HG02840 (cell line): ENCODE measurements around the gene USP12.
"Not testable (repeated sequence)": the region's sequence is repeated elsewhere in the genome, so short reads cannot be mapped to it uniquely, and the experiment has no call there.

Experiments used
- ATAC-seq: cut with Tn5 transposase; IDR thresholded peaks from one replicate; pipeline ENCODE4 v1.9.1; 2021; ENCODE audit warnings: mild to moderate bottlenecking, moderate library complexity, moderate number of reproducible peaks; ENCODE audit not compliant: unreplicated experiment, low FRiP score

USP12 gene

GRCh38 chr13:27159806-27160563 lies 11.6 kb downstream of the USP12 start:
- ATAC-seq = no peak

GRCh38 chr13:27158335-27158734 lies 13.3 kb downstream of the USP12 start:
- no peak for ATAC-seq

GRCh38 chr13:27151798-27152599 lies 19.6 kb downstream of the USP12 start:
- no peak for ATAC-seq

- ATAC-seq = no peak
These were observed 21.9 kb downstream of the USP12 start for GRCh38 chr13:27149702-27150101.

GRCh38 chr13:27148900-27149299 lies 22.7 kb downstream of the USP12 start:
- no peak for ATAC-seq

GRCh38 chr13:27147530-27148170 lies 24.0 kb downstream of the USP12 start:
- peak; percentile 55 for ATAC-seq

GRCh38 chr13:27141746-27142145 lies 29.9 kb downstream of the USP12 start:
- no peak for ATAC-seq

GRCh38 chr13:27141159-27141558 lies 30.5 kb downstream of the USP12 start:
- ATAC-seq = not testable (repeated sequence)

GRCh38 chr13:27140060-27140459 lies 31.6 kb downstream of the USP12 start:
- no peak for ATAC-seq

- no peak for ATAC-seq
These were observed 32.0 kb downstream of the USP12 start for GRCh38 chr13:27139565-27139964.

GRCh38 chr13:27138457-27139093 lies 33.0 kb downstream of the USP12 start:
- ATAC-seq = no peak

- no peak for ATAC-seq
These were observed 33.9 kb downstream of the USP12 start for GRCh38 chr13:27137759-27138158.

GRCh38 chr13:27135023-27135422 lies 36.6 kb downstream of the USP12 start:
- ATAC-seq = no peak

GRCh38 chr13:27133889-27134288 lies 37.7 kb downstream of the USP12 start:
- no peak for ATAC-seq

- no peak for ATAC-seq
These were observed 39.1 kb downstream of the USP12 start for GRCh38 chr13:27132538-27132937.

- no peak for ATAC-seq
These were observed 39.7 kb downstream of the USP12 start for GRCh38 chr13:27131906-27132305.

GRCh38 chr13:27130979-27131623 lies 40.5 kb downstream of the USP12 start:
- peak; percentile 90 for ATAC-seq

- no peak for ATAC-seq
These were observed 41.2 kb downstream of the USP12 start for GRCh38 chr13:27130223-27130978.

GRCh38 chr13:27128825-27129627 lies 42.6 kb downstream of the USP12 start:
- ATAC-seq = no peak
